SKM-1 (cell line): ENCODE data around the gene POMT2.

ENCODE experiments used
- DNase-seq: peaks from one replicate; lab custom pipeline; 2025; ENCODE audit not compliant: unreplicated experiment; lab: John Stamatoyannopoulos, UW

POMT2 gene

GRCh38 chr14:77268989-77269600 is 51.6 kb downstream of the POMT2 start:
- DNase-seq, result no peak

- DNase-seq, result no peak
Measured at GRCh38 chr14:77267937-77268699, 52.6 kb downstream of the POMT2 start.

- no peak for DNase-seq
Measured at GRCh38 chr14:77266336-77266735, 54.3 kb downstream of the POMT2 start.

DNA sequence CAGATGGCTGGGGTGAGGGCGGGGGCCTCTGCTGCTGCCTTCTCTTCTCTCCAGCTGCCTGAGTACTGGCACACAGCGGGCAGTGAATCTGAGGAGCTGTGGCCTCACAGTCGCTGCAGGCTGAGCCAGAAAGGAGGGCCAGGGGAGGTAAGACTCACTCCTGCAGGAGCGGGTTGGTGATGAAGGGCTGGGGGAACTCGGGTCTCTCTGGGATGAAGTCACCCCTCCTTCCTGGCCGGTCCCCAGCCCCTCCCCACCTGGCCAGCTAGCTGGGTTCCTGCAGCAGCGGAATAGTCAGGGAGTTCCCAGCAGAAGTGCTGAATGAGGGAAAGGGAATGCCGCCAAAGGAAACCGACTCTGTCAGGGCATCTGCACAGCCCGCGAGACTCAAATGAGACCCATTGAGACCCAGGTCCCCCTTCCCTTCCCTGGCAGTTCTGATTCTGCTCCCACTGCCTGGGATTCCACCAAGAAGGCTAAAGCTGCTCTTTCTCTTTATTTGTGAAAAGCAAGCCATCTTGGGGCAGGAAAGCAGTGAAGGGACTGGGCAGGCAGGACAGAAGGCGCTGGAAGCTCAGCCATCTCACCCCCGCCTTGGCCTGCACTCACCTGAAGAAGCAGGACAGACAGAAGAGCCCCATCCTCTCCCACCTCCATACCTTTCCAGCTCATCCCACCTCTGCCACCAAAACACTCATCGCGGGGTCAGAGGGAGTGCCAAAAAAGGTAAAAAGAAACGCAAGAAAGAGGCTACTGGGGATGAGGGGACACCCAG is 54.9 kb downstream of the POMT2 start:
- no peak for DNase-seq

DNA sequence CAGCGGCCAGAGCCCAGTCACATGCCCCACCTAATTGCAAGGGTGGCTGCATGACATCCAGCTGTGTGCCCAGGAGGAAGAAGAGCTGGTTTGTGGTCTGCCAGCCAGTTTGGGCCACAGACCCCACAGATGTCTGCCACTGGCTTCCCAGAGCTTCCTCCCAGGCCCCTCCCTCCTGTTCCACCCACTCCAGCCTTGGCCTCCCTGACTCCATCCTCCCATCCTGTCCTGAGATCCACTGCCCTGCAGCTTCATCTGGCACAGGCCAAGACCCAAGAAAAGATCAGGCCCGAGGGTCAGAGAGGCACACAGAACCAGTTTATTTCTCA is 55.5 kb downstream of the POMT2 start:
- DNase-seq, result no peak

GRCh38 chr14:77264466-77265186 is 56.1 kb downstream of the POMT2 start:
- DNase-seq, result no peak

DNA sequence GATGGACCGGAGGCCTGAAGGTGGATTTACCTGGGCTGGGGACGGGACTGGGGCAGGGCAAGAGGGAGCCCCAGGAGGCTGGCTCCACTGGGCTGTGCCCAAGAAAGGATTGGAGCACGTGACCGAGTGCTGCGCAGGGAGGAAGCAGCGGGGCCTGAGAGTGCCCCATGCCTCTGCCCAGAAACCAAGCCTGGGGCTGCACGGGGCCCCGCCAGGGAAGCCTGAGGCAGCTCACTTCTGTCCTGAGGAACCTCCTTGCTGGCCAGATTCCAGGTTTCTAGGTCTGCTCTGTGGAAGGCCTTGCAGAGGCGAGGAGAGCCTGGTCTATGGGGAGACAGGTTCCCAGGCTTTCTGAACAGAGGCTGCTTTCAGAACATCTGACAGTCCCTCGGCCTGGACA is 60.1 kb downstream of the POMT2 start:
- no peak for DNase-seq

DNA sequence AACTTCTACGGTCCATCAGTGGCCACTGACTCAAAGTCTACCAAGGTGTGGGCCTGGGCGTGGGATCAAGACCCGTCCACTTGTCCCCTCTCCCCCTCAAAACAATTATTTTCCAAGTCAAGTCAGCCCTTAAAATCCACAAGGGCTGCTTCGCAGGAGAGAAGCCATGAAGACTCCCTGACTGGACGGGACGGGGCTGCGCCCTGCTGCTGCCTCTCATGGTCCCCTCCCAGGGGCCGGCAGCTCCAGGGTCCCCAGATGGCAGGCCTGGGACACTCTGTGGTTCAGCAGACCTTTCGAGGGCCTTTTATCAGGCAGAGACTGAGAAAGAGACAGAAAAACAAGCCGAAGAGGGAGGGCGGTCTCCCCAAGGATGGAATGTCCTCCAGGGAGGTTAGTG is 60.5 kb downstream of the POMT2 start:
- DNase-seq, result no peak

DNA sequence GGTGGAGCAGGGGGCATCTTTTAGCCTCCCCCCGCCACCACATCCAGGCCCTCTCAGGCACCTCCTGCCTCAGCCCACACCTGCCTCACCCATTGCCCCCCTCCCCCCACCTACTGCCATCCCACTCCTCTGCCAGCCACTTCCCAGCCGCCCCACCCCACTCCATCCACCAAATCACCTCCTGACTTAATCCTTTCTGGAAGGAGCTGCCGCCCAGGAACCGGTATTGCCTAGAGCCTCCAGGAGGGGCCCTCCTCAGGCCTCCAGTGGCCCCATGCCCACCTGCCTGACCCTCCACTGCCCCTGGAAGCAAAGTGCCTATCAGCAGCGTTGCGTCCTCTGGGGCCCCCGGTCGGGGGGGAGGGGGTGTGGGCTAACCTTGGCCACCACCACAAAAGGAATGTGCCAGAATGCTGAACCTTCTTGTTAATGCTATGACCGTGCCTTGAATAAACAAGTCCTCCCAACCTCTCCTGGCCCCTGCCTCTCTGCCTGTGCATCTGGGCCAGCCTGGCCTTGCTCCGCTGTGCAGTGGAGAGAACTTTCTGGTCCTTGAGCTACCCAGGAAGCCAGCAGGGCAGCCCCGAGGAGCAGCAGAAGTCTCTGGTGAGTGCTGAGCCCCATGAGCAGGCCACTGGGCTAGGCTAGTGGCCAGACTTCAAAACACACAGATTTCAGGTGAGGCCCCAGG is 61.5 kb downstream of the POMT2 start:
- DNase-seq, result no peak

- DNase-seq, result no peak
Measured at GRCh38 chr14:77258566-77258965, 62.1 kb downstream of the POMT2 start.

DNA sequence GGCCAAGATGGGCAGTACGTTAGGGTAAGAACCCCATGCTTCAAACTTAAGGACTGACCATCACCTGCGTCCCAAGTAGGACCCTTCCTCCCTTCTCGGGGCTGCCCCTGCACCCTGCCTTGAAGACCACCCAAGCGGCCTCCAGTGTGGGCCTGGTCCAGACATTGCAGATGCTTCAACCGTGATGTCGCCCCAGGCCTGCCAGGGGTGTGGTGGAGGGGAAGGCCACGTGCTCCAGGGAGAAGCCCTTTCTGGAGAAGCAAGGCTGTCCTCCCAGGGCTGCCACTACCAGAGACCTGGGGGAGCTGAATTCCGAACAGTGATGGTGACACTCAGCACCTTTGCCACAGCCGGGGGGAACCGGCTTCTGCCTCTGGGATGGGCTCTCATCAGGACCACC is 63.0 kb downstream of the POMT2 start:
- no peak for DNase-seq

DNA sequence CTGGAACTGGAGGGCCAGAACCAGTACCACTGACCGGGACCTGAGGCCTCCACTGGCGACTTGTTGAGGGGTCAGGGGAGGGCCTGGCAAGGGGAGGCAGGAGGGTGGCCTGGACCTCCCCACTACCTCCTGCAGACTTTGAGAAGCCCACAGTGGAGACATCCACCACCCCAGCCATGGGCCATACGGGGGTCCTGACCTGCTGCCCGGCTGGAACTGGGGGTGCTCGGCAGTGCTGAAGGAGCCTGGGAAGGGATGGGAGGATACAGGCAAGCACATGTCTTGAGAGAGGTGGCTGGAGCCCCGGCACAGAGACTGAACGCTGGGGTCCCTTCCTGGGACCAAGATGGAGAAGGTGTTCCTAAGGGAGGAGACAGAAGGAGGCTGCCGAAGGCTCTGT is 64.0 kb downstream of the POMT2 start:
- no peak for DNase-seq

DNA sequence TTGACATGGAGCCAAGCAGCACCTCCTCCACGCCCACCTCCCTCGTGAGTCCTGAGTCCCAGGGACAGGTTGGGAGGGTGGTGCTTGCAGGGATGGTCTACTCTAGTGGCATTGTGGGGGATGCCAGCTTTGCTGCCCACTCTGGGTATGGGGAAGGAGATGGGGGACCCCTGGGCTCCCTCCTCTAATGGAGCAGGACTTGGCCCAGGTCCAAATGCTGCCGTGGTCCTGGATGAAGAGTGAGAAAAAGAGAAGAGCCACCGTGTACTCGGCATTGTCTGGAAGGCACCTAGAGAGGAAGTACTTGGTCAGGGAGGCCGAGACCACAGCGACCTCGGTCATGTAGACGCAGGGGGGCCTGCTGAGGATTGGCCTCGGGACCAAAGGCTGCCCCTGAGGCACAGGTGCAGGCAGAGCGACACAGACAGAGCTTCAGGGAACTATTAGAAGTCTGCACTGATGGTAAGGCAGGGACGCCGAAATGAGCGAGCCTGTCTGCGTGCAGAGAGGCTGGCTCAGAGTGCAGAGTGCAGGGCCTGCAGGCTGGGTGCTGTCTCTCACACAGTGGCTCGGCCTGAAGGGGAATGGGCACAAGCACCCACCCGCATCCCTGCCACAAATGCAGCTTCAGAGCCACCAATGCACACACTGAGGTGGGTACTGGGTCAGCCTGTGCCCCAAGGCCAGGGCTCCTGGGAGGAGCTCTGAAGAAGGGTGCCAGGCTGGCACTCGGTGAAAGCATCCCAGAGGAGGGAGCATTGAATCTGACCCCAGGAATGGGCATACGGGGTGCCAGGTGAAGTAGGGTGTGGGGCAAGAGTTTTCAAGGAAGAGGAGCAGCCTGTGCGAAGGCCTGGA is 67.1 kb downstream of the POMT2 start:
- no peak for DNase-seq

GRCh38 chr14:77251870-77252269 is 68.8 kb downstream of the POMT2 start:
- DNase-seq, result no peak

DNA sequence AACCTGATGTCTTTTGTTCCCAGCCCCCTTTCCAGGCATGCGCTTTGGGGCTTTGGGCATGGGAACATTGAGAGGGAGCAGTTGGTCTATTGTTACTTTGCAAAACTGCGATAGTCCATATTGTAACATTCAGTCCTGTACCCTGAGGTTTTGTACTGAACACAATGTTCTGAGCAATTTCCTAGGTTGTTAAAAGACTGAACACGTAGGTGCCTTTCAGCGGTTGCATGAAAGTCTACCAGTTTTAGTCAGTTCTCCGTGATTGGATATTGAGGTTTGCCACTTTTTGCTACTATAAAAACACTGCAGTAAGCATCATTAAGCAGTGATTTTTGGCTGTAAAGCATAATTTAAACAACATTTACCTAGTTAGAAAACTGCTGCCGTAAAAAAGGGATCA is 69.8 kb downstream of the POMT2 start:
- DNase-seq, result no peak

GRCh38 chr14:77249286-77249685 is 71.4 kb downstream of the POMT2 start:
- DNase-seq, result no peak

- DNase-seq, result no peak
Measured at GRCh38 chr14:77248666-77249065, 72.0 kb downstream of the POMT2 start.

DNA sequence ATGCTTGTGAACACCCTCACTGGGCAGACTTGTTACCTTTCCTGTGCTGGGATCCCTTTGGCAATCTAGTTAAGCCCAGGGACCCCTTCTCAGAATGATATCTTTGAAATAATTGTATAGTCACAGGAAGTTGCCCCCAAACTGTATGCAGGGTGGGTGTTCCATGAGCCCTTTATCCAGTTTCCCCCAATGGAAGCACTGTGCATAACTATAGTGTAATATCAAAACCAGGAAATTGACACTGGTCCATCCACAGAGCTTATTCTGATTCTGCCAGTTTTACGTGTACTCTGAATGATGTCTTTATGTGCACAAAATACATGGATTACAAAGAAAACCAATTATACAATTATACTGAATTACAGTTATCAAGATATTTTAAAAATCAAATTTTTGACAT is 73.9 kb downstream of the POMT2 start:
- DNase-seq, result no peak

DNA sequence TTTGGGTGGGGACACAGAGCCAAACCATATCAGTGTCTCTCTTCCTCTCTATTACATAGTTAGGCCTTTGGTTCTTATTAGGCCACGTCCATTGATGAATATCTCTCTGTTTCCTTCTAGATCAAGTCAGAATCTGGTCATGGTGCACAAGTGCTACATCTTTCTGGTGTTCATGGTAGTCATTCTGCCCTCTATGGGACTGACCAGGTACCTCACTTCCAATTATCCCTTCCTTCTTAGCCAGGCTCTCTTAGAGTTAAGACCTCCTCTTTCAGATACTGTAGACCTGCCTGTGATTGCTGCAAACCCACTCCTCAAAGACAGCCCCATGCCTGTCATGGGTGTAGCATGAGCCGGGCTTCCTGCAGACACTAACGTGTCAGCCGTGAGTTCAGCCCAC is 74.9 kb downstream of the POMT2 start:
- no peak for DNase-seq

- DNase-seq, result no peak
Measured at GRCh38 chr14:77243853-77244252, 76.8 kb downstream of the POMT2 start.
